AG04450 (cell line): ENCODE data around the gene KRTAP6-1. TPM values are rescaled to one million over a fixed set of nuclear protein-coding genes. Genes with fewer than 3 reads are reported as not detected.

ENCODE experiments used
- CTCF ChIA-PET: fragments of 300-600, 350-600 bp; formaldehyde crosslinking; extraction: SDS; loops from one replicate; lab custom pipeline; 2022; ENCODE audit warnings: antibody characterized with exemption, inconsistent platforms; lab: Charles Lee
- POLR2A ChIA-PET: fragments of 350-600 bp; formaldehyde crosslinking; extraction: SDS; loops from one replicate; lab custom pipeline; 2021; ENCODE audit warnings: antibody characterized with exemption, inconsistent platforms; lab: Yijun Ruan, JAX
- DNase-seq: peaks from one replicate; pipeline ENCODE4 v3.0.0-alpha.2; 2011; ENCODE audit warnings: low read depth, low spot score
- H3K27ac ChIP-seq: one replicate; pipeline ENCODE4 v1.5.1; 2012; ENCODE audit warnings: low read depth, low read length, control low read depth
- H3K27me3 ChIP-seq: one replicate; pipeline ENCODE4 v1.6.0; 2012; ENCODE audit warnings: low read length; ENCODE audit not compliant: control insufficient read depth, insufficient read depth
- H3K4me3 ChIP-seq: 2 replicates; pipeline ENCODE4 v1.5.1; 2011; ENCODE audit warnings: mild to moderate bottlenecking, low read depth, low read length, control low read depth
- H3K9me3 ChIP-seq: 2 replicates; pipeline ENCODE4 v1.5.1; 2012; ENCODE audit warnings: low read length; ENCODE audit not compliant: control insufficient read depth, insufficient read depth
- polyA plus RNA-seq: library from polyadenylated mRNA; depleted of rRNA; stranded (reverse); fragments of >200 nt; gene quantifications from 2 replicates; pipeline ENCODE4 v1.2.3, GENCODE V29; 2011
- TF ChIP-seq, protein P1 (sequence below): IDR thresholded peaks from 2 replicates; pipeline ENCODE4 v1.5.1; 2011; ENCODE audit warnings: low read depth, low read length, control low read depth, inconsistent platforms

KRTAP6-1 gene
- polyA plus RNA-seq, 1 experiment: not detected

DNA sequence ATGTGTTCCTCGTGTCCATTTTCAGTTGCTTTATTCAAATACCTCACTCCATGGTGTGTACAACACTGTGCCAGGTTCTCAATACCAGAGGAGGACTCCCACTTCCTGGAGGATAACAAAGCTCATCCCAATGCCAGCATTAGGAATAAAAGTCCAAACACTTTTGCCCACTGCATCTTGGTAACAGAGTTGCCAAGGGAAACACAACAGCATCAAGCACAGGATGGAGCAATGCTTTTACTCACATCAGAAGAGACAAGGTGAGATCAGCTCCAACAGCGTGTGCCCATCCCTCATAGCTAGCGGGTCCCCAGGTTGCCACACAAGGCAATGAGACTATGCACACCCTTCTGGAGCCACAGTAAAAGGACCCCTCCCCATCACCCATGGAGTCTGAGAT lies 9.6 kb upstream of the KRTAP6-1 start:
- H3K27me3 ChIP-seq: no peaks in the 10 kb centered on the region
- no peak for DNase-seq
- ChIA-PET CTCF (no interaction called here), POLR2A (no interaction called here)
- TF ChIP-seq, protein P1, sequence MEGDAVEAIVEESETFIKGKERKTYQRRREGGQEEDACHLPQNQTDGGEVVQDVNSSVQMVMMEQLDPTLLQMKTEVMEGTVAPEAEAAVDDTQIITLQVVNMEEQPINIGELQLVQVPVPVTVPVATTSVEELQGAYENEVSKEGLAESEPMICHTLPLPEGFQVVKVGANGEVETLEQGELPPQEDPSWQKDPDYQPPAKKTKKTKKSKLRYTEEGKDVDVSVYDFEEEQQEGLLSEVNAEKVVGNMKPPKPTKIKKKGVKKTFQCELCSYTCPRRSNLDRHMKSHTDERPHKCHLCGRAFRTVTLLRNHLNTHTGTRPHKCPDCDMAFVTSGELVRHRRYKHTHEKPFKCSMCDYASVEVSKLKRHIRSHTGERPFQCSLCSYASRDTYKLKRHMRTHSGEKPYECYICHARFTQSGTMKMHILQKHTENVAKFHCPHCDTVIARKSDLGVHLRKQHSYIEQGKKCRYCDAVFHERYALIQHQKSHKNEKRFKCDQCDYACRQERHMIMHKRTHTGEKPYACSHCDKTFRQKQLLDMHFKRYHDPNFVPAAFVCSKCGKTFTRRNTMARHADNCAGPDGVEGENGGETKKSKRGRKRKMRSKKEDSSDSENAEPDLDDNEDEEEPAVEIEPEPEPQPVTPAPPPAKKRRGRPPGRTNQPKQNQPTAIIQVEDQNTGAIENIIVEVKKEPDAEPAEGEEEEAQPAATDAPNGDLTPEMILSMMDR: no peak
- peaks cover 37% of the 10 kb centered on the region for H3K9me3 ChIP-seq
- no peak overlapping the region for H3K27ac ChIP-seq
- no peak overlapping the region for H3K4me3 ChIP-seq

GRCh38 chr21:30620522-30620921 lies 6.8 kb upstream of the KRTAP6-1 start, which contains the start of gene KRTAP20-4:
Gene KRTAP20-4, plus strand, starts transcription at chr21:30620627.
- Histone ChIP-seq H3K4me3 (no peak within 1 kb of the TSS), H3K27me3 (no peaks in the 10 kb centered on the region), H3K27ac (no peak within 1 kb of the TSS), H3K9me3 (peaks cover 30% of the 10 kb centered on the region)
- CTCF ChIA-PET: no interaction called here
- TF ChIP-seq, protein P1: no peak
- POLR2A ChIA-PET: no interaction called here
- no peak for DNase-seq

DNA sequence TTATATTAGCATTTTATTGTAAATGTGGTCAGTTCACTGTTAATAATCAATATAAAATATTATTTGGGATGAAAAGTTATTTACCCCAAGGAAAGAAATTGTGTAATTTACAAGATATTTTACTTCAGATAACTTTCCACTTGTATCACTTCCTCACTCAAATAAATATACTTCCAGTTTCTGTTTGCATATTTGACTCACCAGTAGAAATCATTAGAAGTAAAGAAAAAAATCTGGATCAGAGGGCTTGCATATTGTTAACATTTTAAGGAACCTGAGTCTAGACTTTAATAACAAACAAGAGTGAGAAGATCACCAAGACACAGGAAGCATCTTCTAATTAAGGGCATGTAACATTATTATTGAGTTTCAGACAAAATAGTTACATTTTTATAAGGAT lies 6.3 kb upstream of the KRTAP6-1 start:
- ChIA-PET CTCF (no interaction called here), POLR2A (no interaction called here)
- H3K27me3 ChIP-seq: no peaks in the 10 kb centered on the region
- H3K9me3 ChIP-seq: peaks cover 26% of the 10 kb centered on the region
- H3K27ac ChIP-seq: no peak overlapping the region
- DNase-seq: no peak
- TF ChIP-seq, protein P1: no peak
- no peak overlapping the region for H3K4me3 ChIP-seq

- peaks cover 12% of the 10 kb centered on the region for H3K9me3 ChIP-seq
- no peaks in the 10 kb centered on the region for H3K27me3 ChIP-seq
- no peak within 1 kb of the TSS for H3K4me3 ChIP-seq
- ChIA-PET CTCF (no interaction called here), POLR2A (no interaction called here)
- DNase-seq: no peak
- H3K27ac ChIP-seq: no peak within 1 kb of the TSS
- TF ChIP-seq, protein P1: no peak
Measured at GRCh38 chr21:30616125-30616524, 2.4 kb upstream of the KRTAP6-1 start, which contains the start of gene KRTAP20-1. Gene KRTAP20-1, plus strand, starts transcription at chr21:30616425. Its CDS starts 30 bp downstream, at chr21:30616455.

GRCh38 chr21:30615199-30615598 lies 1.5 kb upstream of the KRTAP6-1 start:
- Histone ChIP-seq H3K27me3 (no peaks in the 10 kb centered on the region), H3K27ac (no peak overlapping the region), H3K9me3 (peaks cover 9% of the 10 kb centered on the region), H3K4me3 (no peak overlapping the region)
- no peak for DNase-seq
- ChIA-PET CTCF (no interaction called here), POLR2A (no interaction called here)
- TF ChIP-seq, protein P1: no peak
